Hematopoietic multipotent progenitor cell treated with erythropoietin and hydrocortisone succinate and interleukin-3 and kit ligand, for 6 days (in vitro differentiated cells): ENCODE results near the gene INSIG1.
A peak's percentile ranks its signal among the peaks of the same experiment; 100 is the strongest.

Experiments
- DNase-seq: peaks from one replicate; pipeline ENCODE4 v3.0.0-alpha.2; 2015

Gene INSIG1

DNA sequence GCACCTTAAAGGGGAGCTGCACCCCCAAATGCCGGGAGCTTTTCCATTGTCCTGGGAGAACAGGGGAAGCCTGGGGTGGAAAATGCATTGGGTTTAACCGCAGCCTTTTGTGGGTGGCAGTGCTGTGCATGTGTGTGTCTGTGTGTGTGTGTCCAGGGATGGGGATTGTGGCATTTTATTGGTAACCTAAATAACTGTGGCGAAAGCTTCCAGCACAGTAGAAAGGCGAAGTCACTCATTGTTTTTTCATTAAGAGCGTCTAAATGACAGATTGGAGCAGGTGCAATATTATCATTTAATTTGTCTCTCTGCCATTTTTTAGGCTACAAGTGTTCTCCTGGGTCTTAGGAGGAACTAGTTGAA is 55.1 kb downstream of the INSIG1 start:
- no peak for DNase-seq

DNA sequence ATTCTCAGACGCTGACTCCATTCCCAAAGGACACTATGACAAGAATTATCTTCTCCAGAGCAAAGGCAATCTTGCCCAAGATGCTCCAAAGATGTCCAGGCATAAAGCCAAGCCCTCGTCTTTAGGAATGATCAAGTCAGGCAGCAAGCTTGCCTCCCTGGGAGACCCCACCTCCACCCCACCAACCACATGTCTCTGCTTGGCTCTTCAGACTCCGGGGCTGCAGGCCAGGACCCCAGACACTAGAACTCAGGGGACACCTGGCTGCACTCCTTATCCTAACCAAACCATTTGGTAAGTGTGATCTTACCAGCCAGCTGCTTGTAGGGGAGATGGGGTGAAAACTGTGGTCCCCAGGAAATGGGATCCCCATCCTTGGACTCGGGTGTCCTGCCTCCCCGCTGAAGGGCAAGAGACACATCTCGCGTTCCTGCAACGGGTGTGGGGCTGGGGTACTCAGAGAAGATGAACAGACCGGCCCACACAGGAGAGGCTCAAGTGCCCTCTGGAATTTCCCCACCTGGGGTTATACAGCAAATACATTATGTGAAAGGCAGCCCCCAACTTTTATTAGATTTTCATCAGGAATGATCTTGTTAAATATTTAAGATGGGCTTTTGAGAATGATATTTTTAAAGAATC is 55.7 kb downstream of the INSIG1 start:
- DNase-seq, result no peak

DNA sequence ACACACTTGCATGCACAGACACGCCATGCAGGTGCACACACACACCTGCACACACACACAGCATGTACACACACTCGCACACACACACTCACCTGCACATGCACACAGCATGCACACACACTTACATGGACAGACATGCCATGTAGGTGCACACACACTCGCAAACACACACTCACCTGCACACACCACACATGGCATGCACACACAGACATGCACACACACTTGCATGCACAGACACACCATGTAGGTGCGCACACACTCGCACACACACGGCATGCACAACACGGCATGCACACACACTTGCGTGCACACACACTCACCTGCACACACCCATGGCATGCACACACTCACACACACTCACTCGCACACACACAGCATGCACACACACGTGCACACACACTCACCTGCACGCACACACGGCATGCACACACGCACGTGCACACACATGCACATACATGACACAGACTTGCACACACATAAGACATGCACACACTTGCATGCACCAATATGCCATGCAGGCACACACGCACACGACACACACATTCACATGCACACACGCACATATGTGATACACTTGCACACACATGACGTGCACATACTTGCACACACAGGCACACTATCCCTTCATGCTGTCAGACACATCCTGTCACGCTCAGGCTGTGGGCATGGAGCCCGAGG is 56.8 kb downstream of the INSIG1 start:
- no peak for DNase-seq

DNA sequence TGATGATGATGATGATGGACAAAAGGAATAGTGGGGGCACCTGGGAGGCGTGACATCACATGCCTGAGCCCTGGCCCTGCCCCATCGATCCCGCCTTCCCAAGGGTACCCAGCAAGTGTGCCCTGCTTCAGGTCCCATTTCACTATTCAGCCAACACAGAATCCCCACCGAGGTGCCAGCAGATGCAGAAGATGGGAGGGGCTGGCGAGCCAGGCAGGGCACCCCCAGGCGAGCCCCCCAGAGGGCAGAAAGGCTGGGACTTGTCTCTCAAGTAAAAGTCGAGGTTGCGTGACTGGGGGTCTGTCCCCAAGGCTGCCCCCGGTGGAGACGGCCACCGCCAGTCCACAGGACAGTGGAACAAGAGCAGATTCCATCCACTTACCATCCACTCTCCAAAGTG is 57.5 kb downstream of the INSIG1 start:
- no peak for DNase-seq

DNA sequence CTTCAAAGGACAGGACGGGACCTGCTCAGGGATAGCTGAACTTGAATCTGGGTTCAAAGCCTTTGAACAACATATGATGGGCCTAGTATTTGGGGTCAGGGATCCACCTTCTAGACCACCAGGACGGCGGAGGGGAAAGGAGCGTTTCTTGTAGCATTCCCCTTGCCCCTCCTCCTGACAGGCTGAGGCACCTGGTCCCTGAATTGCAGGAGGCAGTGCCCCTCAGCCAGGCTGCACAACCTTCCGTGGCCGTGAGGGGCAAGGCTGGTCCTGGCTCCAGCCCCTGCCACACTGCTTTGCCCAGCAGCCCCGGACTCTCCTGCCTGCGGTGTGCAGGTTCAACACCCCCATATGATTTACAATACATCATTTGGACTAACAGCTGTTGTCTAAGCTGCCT is 58.1 kb downstream of the INSIG1 start:
- DNase-seq, result no peak

DNA sequence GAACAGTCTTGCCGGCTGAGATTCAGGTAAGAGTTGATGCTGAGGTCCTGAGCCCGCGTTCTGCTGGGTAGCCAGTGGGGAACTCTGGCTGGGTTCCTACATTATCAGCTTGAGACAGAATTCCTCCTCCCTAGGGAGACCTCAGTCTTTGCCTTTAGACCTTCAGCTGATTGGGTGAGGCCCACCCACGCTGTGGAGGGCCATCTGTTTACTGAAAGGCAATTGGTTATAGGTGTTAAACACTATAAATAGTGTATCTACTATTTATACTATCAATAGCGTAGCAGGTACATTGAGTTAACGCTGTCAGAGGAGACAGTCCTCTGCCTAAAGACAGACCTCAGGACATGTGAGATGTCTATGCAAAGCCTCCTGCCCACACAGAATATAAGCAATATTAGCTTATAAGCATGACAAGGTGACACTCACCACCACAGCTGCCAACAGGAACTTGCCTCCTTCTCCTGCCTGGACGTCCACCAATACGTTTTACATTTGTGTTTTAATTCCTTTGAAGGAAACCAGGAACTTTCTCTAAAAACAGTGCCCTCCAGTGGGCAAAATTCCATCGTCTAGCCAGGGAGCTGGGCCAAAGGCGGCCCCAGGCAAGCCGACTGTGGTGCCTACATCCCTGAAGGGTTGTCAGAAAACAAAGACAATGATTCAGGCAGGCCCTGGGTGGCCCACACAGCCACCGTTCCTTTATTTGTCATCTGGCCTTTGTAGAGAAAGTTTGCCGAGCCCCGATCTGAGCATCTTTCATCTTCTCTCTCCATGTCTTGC is 58.8 kb downstream of the INSIG1 start:
- DNase-seq, result peak; percentile 53

DNA sequence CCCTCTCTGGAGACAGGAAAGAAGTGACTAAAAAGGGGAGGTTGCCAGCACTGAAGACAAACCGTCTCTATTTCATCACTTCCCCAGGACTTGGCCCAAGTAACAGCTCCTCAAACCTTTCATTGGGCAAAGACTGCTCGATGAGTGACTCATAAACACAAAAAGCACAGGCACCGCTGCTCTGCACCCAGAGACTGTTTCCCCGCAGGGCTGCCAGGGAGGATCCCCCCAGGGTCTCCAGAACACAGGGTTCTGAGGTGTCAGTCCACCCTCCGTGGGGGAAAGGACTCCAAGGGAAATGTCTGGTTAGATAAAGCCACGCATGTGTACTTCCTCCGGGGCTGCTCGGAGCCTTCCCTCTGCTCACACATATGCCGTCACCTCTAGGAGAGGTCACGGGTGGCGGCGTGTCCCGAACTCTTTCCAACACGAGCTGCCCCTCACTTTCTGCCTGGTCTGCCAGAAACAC is 59.9 kb downstream of the INSIG1 start:
- peak; percentile 54 for DNase-seq

DNA sequence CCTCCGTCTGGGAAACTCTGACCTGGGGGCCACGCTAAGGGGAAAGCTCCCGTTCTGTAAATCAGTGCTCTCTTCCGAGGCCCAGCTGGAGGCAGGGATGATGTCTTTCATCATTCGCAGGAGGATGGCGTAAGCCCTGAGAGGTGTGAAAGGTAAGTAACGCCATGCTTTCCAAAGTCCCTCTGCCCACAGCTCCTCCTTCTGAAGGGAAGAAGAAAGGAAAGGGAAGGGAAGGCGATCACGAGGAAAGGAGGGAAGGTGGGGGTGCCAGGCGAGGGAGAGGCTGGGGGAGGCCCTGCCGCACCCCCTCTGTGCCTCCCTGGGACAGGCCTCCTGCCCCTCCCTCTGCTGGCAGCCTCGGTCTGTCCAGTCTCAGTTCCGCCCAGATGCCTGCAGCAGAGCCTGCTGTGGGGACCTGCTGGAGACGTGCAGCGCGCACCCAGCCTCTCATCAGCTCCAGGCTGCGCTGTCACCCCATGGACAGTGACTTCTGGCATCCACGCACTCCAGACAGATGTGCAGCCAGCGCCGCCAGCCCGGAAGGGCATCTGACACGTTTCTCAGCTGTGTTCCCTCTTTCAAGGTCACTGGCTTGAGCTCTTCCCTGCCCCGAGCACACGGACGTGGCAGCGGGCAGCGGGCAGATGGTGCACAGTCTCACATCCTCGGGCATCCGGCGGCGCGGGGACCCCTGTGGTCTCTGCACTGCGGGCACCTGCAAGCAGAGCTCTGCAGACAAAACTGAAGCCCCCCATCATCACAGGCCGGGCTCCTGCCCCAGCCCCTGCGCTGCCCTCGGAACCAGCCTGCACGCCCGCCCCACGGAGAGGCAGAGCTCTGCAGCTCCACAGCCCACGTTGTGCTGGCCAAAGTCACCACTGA is 60.6 kb downstream of the INSIG1 start:
- DNase-seq, result no peak

DNA sequence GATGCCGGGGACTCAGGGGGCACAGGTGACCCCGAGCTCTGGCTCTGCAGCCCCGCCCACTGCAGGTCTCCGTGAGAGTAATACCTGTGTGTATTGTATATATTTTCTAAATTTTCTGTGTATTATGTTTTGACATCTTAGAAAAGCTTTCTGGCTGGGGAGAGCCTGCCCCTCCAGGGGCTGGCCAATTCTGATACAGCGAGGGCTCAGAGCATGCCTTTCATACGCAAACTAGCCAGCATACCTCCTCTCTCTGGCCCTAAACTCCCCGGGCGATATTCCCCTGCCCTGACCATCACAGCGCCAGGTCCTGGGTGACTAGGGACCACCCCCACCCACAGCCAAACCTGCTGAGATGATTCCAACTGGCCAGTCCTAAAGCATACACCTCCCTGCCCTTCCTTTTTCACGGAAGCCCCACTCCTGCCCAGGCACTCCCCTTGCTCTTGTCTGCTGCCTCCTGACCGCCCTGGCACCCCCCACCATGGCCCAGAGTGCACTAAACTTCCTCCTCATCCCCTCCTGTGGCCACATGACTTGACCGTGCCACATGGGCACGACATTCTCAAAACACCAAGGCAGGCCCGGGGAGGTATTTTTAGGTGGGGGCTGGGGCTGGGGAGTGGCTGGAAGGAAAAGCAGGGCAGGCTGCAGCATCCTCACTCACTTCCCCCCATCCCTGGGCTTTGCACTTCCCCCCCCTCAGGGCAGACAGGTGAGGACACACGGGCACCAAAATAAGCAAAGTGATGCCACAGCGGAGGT is 61.5 kb downstream of the INSIG1 start:
- no peak for DNase-seq
